KG1 (cell line): ENCODE data around the gene NDUFAF5.
A peak's percentile ranks its signal among the peaks of the same experiment; 100 is the strongest.

ENCODE experiments used
- DNase-seq: peaks from one replicate; lab custom pipeline; 2025; lab: John Stamatoyannopoulos, UW

The NDUFAF5 gene

DNA sequence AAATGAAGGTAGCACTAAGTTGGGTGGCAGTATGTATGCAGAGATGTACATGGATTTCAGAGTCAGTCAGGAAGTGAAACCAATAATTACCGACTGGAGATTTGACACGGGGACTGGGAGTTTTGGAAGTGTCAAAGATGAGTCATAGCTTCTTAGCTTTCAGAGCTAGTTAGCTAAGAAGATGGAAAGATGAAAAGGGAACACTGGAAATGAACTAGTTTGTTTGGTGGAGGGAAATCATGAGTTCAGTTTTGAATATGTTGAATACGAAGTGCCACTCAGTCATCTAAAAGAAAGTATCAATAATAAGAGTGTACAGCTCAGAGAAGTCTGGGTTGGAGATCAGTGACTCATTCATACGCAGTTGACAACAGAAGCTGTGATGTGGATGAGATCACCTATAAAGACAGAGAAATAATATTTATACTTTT lies 7.6 kb upstream of the NDUFAF5 start:
- no peak for DNase-seq

DNA sequence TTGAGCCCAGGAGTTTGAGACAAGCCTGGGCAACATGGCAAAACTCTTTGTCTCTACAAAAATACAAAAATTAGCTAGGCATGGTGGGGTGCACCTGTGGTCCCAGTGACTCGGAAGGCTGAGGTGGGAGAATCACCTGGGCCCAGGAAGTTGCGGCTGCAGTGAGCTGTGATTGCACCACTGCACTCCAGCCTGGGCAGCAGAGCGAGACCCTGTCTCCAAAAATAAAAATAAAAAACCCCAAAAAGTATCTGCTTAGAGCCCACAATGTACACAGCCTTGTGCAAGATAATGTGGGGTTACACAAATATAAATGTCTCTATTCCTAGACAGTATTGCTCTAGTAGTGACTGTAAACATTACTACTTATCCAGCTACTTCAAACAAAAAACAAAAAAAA lies 6.0 kb upstream of the NDUFAF5 start:
- no peak for DNase-seq

DNA sequence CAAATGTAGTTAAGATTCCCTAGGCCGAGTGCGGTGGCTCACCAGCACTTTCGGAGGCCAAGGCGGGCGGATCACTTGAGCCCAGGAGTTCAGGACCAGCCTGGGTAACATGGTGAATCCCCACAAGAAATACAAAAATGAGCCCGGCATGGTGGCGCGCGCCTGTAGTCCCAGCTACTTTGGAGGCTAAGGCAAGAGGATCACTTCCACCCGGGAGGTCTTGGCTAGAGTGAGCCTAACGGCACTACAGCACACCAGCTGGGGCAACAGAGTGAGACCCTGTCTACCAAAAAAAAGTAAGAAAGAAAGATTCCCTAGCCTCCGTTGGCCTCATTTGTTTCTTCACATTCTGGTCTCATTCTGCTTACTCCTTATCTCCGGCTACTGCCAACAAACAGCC lies 1.3 kb upstream of the NDUFAF5 start:
- no peak for DNase-seq

DNA sequence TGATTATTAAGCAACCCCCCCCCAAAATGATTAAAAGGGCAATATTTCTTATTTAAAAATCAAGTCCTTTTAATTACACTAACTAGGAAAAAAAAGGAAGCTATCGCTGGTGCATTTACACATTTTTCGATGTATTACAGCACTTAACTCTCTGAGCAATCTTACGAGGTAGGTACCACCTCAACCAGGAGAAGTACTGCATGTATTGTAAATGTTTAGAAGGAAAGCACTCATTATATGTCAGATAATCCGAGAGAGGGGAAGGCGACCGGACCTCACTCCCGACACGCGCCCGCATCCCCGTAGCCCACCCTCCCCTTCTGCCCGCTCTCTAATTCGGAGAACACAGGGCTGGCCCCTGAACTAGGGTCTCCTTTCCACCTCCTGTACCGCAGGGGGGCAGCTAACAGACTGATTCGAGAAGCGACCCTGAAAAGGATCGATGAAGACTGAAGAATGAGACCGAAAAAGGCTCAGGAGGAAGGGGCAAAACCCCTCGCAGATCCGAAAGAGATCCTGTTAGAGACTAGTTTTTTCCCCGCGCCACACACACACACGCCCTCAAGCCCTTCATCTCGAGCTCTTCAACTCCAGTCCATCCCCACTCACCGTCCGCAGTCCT lies 446 bp upstream of the NDUFAF5 start:
- DNase-seq: no peak

DNA sequence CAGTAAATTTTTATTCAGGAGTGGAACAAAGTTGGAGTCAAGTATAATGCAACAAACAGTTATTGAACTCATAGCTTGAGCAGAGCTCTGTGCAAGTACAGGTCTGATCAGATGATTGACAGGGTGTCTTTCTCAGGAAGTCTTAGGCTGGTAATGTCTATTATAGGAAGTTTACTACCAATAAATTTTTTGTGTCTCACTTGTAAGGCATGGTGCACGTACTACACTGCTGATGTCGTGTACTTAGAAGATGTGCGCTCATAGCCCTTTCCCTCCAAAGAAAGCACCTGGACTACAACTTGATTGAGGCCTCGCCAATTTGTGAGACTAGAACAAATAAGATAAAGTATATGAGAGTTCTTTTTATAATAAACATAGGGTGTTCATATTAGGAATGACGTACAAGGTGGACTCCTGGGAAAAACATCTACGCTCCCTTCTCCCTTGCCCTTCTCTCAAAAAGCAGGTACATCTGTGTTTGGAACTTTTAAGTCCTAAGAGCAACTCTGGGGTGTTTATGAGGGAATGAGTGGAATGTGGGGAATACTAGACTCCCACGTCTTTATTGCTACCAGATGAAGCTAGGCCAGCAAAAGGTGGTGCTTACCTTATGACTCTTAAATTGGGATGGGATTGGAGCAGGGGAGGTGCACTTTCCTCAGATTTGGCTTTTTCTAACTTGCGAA lies 1.5 kb downstream of the NDUFAF5 start:
- DNase-seq: no peak

DNA sequence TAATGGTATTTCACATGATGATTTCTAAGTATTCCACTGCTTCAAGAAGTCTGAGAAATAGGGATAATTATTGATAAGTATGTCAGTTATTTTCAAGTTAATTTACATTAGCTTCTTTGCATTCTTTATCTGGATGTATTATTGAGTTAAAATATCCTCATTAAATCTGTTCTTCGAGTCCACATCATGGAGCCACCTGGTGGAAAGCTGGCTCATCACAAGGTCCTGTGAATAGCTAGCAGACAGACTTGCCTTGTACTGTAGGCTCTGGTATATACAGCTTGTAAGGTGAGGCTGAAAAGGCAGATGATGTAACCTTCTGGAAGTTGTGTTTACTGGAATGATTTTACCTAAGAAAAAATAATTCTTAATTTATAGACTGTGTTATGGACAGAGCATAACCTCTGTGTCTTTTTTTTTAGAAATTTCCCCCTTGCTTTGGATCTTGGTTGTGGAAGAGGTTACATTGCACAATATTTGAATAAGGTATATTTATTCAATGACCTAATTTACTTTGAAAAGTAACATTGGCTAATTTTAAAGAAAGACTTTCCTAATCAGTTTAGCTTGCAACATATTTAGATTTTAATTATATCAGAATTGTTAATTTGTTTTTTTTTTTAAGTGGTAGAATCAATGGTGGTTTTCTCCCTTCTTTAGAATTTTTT lies 3.5 kb downstream of the NDUFAF5 start:
- peak; percentile 6 for DNase-seq

DNA sequence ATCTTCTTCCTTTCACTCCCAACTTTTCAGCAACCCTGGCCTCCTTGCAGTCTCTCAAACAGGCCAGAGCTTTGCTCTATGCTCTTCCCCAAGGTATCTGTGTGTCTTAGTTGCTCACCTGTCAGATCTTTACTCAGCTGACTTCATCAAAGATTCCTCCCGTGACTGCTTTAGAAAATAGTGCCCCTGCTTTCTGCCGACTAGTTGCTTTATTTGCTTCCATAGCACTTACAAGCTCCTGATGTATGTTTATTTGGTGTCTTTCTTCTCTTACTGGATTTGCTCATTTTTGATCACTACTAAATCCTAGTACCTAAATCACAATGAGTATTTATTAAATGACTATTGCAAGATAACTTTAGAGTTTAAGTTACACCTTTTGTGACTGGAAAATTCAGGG lies 5.9 kb downstream of the NDUFAF5 start:
- DNase-seq: no peak

DNA sequence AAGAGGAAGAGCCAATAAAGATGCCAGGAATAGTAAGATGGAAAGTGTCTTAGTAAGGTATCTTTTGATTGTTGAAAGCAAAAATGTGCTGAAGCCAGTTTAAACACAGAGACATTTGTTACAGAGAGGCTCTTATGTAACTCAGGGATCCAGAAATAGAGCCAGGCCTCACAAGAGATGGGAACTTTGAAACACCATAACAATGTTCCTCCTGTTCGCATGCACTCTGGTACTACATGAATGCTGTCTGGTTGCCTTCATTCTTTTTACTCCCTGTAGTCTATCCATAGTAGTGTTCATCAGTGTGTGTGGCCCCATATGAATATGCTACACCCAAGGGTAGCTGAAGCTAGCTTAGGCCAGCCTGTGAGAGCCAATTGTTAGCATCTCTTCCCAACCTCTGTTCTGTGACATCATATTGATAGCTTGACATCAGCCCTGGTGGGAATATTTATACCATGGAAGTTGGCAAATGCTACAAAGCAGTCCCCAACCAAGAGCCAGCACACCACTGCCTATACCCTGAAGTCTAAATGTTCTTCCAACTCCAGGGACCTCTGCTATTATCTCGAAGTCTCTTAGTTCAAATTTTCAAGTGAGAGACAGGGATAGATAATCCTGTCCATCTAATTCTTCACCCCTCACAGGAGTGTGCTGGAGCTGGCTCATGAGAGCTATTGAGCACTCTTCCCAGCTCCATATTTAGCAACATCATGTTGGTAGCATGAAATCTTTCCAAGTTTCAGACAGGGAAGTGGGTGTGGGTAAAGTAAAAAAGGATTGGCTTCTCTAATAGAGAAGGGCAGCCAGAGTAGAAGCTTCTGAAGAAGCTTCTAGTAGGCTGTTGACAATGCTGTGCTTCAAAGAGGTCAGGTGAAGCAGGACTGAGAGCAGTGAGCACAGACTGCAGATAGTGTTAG lies 7.0 kb downstream of the NDUFAF5 start:
- no peak for DNase-seq

GRCh38 chr20:13793001-13793400 lies 8.2 kb downstream of the NDUFAF5 start:
- DNase-seq: no peak

DNA sequence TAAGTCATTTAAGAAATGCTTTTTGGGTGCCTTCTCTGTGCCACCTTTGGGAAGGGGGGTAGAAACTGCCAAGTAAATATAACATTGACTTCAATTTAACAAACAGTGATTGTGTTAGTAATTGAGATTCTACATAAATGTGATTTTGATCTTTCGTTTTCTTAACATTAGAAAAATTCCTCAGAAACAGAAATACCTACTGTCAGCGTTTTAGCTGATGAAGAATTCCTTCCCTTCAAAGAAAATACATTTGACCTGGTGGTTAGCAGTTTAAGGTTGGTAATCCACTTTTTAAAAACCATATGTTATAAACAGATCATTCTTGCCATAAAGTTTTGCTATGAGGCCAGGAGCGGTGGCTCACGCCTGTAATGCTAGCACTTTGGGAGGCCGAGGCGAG lies 9.8 kb downstream of the NDUFAF5 start:
- no peak for DNase-seq

DNA sequence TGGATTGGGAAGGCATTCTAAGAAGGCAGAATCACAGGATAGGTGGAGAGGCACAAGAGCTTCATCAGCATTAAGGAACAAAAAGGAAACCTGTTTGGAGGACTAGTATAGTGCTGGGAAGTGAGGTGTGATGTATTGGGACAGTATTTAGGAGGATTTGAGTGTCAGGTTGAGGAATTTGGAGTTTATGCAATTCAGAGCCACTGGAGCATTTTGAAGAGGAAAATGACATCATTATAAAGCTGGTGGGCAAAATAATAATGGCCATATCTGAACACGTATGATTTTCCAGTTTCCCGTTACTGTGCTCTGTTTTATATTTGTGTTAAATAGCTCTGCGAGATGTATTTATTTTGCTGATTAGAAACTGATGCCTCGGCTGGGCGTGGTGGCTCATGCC lies 14.2 kb downstream of the NDUFAF5 start:
- no peak for DNase-seq

DNA sequence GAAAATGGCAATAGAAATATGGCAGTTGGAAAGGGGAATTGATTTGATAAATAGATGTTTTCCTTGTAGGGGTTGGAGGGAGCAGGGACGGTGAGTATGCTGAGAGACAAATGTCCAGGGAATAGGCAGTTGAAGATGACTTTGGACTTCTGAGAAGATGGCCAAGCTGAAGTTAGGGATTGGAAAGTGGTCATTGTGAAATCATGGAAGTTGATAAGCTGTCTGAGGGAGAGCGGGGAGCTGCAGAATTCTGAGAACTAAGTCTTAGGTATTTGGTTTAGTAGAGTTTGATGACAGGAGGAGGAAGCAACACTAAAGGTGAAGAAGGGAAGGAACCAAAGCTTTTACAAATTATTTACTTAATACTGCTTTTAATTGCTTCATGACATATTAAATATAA lies 15.1 kb downstream of the NDUFAF5 start:
- DNase-seq: no peak

- no peak for DNase-seq
Measured at GRCh38 chr20:13800728-13801134, 15.9 kb downstream of the NDUFAF5 start.

DNA sequence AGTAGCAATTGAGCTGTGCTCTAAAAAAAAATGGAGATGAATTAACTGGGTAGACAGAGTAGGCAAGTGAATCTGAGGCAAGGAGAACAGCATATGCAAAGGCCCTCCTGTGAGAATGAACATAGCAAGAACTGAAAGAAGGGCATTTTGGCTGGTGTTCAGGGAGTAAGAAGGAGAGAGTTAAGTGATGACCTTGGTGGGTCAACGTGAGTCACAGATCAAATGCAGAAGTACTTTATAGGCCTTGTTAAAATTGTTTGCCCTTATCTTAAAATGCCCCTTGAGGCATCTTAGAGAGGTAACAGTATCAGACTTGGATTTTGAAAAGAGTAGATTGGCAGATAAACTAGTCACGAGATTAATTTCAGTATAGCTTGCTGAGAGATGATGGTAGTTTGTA lies 24.5 kb downstream of the NDUFAF5 start:
- no peak for DNase-seq

- DNase-seq: no peak
Measured at GRCh38 chr20:13809855-13810254, 25.0 kb downstream of the NDUFAF5 start.

- DNase-seq: no peak
Measured at GRCh38 chr20:13810446-13810845, 25.6 kb downstream of the NDUFAF5 start.

GRCh38 chr20:13813910-13814309 lies 29.1 kb downstream of the NDUFAF5 start:
- no peak for DNase-seq

DNA sequence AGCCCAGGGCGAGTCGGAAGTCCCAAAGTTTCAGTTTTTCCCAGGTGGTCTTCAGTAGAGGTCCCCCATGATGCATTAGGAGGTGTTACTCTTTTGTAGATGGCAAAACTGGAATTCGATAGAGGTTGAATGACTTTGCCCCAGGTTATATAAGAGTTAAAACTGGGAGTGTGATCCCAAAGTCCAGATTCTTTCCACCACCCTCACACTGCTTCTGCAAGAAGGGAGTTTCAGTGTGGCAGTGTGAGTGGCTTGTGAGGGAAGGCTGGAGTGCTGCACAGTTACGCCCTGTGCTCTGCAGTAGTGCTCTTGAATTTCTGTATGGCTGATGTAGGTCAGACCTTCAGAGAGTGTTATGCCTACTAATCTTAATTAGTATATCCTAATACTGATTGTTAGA lies 29.8 kb downstream of the NDUFAF5 start:
- no peak for DNase-seq

DNA sequence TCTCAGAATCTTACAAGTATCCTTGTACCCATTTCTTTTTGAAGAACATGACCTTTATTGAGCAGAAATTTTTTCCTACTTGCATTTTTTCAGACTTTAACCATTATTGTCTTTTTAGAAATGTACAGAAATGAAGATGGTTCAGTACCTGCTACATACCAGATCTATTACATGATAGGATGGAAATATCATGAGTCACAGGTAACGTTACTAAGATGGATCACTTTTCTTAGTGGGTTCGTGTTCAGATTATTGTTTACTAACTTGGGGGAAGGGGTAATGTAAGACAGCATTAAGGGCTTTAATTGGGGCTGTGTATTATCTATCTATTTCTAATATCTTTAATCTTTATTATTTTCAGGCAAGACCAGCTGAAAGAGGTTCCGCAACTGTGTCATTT lies 31.9 kb downstream of the NDUFAF5 start:
- DNase-seq: no peak

- no peak for DNase-seq
Measured at GRCh38 chr20:13817342-13817741, 32.5 kb downstream of the NDUFAF5 start.

DNA sequence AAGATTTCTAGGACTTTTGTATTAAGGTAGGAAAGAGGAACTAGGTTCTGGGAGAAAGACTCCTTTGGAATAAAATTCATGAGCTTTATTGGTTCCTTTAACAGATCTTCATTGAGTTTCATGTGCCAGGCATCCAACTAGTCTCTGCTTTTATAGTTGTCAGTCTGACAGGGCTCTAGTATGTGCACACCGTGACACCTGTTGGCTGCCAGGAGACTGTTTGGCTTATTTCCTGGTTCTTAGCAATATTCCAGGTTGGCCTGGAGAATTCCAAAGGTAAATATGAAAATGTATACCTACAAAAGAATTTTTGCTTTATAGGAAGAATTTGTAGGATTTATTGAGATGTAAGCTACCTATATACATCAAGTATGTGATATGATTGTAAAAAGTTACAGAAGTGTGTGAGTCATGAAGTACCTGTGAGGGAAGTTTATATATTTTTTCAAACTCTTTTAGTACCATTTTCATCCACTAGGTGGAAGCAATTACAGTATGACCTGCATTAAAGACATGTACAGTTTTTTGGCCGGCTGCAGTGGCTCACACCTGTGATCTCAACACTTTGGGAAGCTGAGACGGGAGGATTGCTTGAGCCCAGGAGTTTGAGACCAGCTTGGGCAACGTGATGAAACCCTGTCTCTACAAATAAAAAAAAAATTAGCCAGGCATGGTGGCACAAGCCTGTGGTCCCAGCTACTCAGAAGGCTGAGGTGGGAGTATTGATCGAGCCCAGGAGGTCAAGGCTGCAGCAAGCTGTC lies 35.2 kb downstream of the NDUFAF5 start:
- DNase-seq: peak; percentile 9

- DNase-seq: no peak
Measured at GRCh38 chr20:13821876-13822275, 37.0 kb downstream of the NDUFAF5 start.
